ENCODE measurements around the gene TPX2.
"Not testable (repeated sequence)": the region's sequence is repeated elsewhere in the genome, so short reads cannot be mapped to it uniquely, and the experiment has no call there.

TPX2 gene

DNA sequence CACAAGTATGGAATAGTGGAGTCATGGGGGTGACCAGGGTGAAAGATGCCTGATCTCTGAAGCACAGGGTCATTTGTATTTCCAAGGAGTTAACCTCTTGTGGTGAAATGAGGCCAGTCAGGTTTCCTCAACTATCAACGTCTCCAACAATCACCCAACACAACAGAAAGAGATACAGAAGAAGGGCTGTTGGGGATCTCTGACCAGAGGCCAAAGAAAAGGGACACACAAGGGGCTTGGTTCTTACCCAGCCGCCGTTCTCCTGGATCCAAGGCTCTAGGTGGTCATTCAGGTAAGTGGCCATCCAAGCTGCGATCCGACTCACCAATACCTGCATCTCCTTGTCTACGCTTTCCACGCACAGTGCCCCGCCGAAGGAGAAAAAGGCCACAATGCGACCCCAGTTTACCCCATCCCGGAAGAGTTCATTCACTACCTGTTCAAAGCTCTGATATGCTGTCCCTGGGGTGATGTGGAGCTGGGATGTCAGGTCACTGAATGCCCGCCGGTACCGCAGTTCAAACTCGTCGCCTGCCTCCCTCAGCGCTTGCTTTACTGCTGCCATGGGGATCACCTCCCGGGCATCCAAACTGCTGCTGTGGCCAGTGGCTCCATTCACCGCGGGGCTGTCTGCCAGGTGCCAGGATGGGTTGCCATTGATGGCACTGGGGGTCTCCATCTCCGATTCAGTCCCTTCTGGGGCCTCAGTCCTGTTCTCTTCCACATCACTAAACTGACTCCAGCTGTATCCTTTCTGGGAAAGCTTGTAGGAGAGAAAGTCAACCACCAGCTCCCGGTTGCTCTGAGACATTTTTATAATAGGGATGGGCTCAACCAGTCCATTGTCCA is 17.5 kb upstream of the TPX2 start:
- no peaks in the 10 kb centered on the region for H3K9me3 Mint-ChIP-seq
- peaks cover 63% of the 10 kb centered on the region for H3K36me3 Mint-ChIP-seq (ENCODE audit: low read depth)
- H3K4me1 Mint-ChIP-seq (ENCODE audit: low read depth): peaks cover 52% of the 10 kb centered on the region
- H3K27ac Mint-ChIP-seq: peak overlapping the region; percentile 97
- H3K27me3 Mint-ChIP-seq: no peaks in the 10 kb centered on the region
- H3K4me3 Mint-ChIP-seq: peak overlapping the region; percentile 93
- intact Hi-C loops (cut with micrococcal nuclease): loop anchor here (1.0 to 2.0 kb wide), 2 partner anchors 17 to 22 kb away; partner anchors contain the start of gene TPX2

DNA sequence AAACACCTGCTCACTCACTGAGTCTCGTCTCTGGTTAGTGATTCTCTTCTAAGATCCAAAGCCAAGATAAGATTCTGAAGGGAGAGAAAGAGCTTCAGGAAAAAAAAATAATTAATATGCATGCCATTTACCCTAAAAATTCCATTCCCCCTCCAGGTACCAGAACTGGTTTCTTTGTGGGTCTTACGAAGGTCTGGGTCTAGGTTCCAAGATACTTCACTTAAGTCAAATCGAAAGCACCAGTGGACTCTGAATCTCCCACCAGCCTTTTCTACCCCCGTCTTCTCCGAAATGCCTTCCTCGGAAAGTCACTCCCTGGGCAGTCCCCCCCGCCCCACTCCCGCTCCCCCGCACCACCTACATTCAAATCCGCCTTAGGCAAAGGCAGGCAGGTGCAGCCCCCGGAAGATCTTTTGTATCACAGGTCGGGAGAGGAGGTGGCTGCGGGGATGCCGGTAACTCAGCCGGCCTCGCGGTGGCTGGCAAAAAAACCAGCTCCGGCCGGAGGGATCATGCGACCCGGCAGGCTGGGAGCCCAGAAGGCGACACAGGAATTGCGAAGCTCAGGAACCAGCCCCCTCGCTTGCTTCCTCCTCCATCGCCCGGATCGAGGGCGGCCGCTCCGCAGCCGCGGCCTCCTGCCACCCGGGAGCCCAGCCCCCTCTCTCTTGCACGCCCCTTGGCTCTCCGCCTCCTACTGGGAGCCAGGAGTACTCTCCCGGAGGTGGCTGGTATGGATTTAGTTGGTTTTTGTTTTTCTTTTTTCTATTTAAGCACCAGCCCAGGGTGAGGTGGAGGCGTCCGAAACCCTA is 16.6 kb upstream of the TPX2 start, which contains the start of gene BCL2L1:
Gene BCL2L1, minus strand, starts transcription at position 612 of the 812 bp plus-strand sequence. CDS start 650 bp downstream, outside the sequence.
- Mint-ChIP-seq H3K27me3 (no peaks in the 10 kb centered on the region), H3K9me3 (no peaks in the 10 kb centered on the region), H3K36me3 (ENCODE audit: low read depth) (peaks cover 54% of the 10 kb centered on the region), H3K4me1 (ENCODE audit: low read depth) (peaks cover 51% of the 10 kb centered on the region), H3K4me3 (peak within 1 kb of the TSS; percentile 93), H3K27ac (peak within 1 kb of the TSS; percentile 97)
- intact Hi-C loops (cut with micrococcal nuclease): loop anchor here (1.0 to 2.0 kb wide), 4 partner anchors 16 to 61 kb away; partner anchors contain the start of gene TPX2

DNA sequence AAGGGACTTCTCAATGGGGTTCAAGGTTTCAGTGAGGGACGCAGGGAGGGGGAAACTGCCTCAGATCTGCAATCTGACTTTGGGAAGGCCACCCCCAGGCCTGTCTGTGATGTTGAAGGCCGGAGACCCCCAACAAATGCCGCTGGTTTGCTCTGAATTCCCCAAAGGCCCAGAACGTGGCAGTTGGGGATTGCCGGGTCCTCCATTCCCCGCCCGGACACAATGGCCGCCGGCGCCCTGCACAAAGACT is 16.1 kb upstream of the TPX2 start:
- Mint-ChIP-seq H3K36me3 (ENCODE audit: low read depth) (peaks cover 49% of the 10 kb centered on the region), H3K4me3 (peak overlapping the region; percentile 93), H3K4me1 (ENCODE audit: low read depth) (peaks cover 50% of the 10 kb centered on the region), H3K27ac (peak overlapping the region; percentile 97), H3K27me3 (no peaks in the 10 kb centered on the region), H3K9me3 (no peaks in the 10 kb centered on the region)
- intact Hi-C loops (cut with micrococcal nuclease): loop anchor here (1.0 to 2.0 kb wide), 3 partner anchors 16 to 62 kb away; partner anchors contain the start of gene TPX2

DNA sequence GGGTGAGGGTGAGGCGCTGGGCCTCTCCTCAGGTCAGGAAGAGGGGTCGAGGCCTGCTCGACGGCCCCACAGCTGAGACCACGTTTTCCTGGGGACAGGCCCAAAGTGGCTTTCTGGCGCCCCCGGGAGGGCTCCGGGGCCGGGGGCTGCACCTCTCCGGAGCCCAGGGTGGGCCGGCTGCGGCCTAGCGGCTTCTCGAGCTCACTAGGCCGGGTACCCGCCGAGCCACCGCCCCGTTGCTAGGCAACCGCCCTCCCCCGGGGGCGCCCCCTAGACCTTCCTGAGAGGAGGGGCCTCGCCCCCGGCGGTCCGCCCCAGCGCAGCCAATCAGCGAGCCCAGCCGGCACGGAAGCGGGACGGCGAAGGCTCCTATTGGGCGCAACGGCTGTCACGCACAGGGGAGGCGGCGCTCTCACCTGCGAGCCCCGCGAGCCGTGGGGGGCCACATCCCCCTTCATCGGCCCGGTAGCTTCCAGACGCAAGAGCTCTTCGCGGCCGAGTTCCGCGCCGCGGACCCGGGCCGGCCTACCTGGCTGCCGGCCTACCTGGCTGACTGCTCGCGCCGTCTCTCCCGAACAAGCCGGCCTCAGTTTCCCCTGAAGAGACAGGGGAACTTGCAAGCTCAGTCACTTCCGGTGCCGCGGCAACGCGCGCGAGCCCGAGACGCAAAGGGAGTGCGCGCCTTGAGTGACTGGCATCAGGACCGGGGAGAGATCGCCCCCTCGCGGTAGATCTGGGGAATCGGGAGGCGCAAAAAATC is 15.6 kb upstream of the TPX2 start:
- Mint-ChIP-seq H3K27ac (peak overlapping the region; percentile 97), H3K4me1 (ENCODE audit: low read depth) (peaks cover 47% of the 10 kb centered on the region), H3K27me3 (no peaks in the 10 kb centered on the region), H3K36me3 (ENCODE audit: low read depth) (peaks cover 46% of the 10 kb centered on the region), H3K9me3 (no peaks in the 10 kb centered on the region), H3K4me3 (peak overlapping the region; percentile 93)
- intact Hi-C loops (cut with micrococcal nuclease): loop anchor here (1.0 to 2.0 kb wide), 4 partner anchors 15 to 89 kb away; partner anchors contain the start of gene TPX2

DNA sequence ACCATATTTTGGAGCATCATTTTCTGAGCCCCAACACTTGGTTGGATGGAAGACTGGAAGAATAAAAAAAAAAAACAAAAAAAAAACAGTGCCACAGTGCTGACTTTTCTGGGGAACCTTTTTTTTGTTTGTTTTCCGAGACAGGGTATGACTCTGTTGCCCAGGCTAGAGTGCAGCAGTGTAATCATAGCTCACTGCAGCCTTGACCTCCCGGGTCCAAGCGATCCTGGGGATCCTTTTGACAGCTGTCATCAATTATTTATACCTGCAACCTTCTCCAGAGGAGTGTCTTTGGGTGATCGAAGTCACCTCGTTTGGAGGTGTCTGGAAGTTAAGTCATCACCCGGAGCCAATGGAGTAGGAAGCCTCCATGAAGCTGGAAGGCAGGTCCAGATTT is 7.8 kb upstream of the TPX2 start:
- no peaks in the 10 kb centered on the region for H3K9me3 Mint-ChIP-seq
- no peaks in the 10 kb centered on the region for H3K27me3 Mint-ChIP-seq
- peaks cover 12% of the 10 kb centered on the region for H3K4me1 Mint-ChIP-seq (ENCODE audit: low read depth)
- intact Hi-C loops (cut with micrococcal nuclease): no loop called here
- no peak overlapping the region for H3K27ac Mint-ChIP-seq
- no peak overlapping the region for H3K4me3 Mint-ChIP-seq
- H3K36me3 Mint-ChIP-seq (ENCODE audit: low read depth): no peaks in the 10 kb centered on the region

DNA sequence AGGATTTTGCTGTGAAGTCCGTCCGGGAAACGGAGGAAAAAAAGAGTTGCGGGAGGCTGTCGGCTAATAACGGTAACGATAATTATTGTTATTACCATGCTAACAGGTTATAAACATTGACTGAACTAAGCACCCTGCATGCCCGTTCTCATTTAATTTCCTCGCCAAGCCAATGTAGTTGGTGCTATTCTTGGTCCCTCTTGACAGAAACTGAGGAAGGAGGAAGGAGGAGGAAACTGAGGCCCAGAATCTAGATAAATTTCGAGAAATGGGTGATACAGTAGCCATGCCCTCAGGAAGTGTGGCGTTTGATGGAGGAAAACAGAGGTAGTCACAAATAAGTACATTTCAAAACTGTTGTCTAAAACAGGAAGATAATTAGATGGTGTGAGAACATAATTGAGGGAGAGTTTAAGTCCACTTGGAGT is 474 bp downstream of the TPX2 start:
- H3K36me3 Mint-ChIP-seq (ENCODE audit: low read depth): no peaks in the 10 kb centered on the region
- no peak overlapping the region for H3K27ac Mint-ChIP-seq
- no peaks in the 10 kb centered on the region for H3K9me3 Mint-ChIP-seq
- H3K27me3 Mint-ChIP-seq: no peaks in the 10 kb centered on the region
- no peaks in the 10 kb centered on the region for H3K4me1 Mint-ChIP-seq (ENCODE audit: low read depth)
- intact Hi-C loops (cut with micrococcal nuclease): loop anchor here (2.0 kb wide), 1 partner anchor 17 kb away; the partner anchor contains the start of gene BCL2L1
- H3K4me3 Mint-ChIP-seq: no peak overlapping the region

DNA sequence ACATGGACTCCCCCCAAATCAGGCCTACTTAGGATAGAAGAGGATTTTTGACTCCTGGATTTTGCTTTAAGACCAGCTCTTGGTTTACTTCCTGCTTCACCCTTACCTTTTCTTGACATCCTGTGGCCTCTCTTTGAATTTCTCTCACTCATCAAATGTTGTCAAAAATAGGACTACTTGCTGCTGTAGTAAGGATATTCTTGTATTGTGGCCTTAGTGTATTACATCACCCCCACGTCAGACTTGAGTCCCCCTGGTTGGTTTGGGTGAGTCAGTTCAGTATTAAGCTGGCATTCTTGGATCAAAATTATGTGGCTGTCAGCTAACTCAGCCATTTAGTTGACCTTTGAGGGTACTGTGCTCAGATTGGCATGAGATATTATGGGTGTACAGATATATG is 1.1 kb downstream of the TPX2 start:
- Mint-ChIP-seq H3K4me1 (ENCODE audit: low read depth) (no peaks in the 10 kb centered on the region), H3K27me3 (no peaks in the 10 kb centered on the region), H3K36me3 (ENCODE audit: low read depth) (no peaks in the 10 kb centered on the region), H3K27ac (no peak overlapping the region), H3K9me3 (no peaks in the 10 kb centered on the region), H3K4me3 (no peak overlapping the region)
- intact Hi-C loops (cut with micrococcal nuclease): no loop called here

DNA sequence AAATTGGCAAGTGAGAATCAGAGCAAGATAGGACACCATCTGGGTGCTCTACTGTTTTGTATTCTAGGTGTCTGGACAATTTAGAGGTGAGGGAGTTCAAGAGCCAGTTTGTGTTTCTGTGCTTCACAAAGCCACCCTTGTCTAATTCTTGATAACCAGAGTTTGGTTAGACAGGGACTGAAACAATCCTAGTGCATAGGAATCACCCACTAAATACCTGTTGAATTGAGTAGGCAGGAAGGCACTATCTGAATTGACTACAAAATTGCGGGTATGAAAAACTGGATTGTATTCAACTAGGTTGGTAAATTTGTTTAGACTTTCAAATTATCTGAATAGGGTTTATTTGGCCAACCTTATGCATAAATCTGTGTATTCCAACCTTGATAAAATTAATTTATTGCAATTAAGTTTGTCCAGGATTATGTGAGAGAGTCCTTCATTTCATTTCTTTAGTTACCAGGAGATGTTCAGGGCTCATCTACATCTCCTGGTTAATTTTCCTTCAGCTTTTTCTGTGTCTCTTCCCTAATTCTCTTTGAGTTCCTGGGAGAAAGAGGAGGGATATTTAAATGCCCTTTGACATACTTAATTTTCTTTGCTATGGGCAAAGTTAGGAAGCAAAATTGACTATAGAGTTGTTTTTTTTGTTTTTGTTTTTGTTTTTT is 1.7 kb downstream of the TPX2 start:
- H3K27ac Mint-ChIP-seq: no peak overlapping the region
- intact Hi-C loops (cut with micrococcal nuclease): no loop called here

DNA sequence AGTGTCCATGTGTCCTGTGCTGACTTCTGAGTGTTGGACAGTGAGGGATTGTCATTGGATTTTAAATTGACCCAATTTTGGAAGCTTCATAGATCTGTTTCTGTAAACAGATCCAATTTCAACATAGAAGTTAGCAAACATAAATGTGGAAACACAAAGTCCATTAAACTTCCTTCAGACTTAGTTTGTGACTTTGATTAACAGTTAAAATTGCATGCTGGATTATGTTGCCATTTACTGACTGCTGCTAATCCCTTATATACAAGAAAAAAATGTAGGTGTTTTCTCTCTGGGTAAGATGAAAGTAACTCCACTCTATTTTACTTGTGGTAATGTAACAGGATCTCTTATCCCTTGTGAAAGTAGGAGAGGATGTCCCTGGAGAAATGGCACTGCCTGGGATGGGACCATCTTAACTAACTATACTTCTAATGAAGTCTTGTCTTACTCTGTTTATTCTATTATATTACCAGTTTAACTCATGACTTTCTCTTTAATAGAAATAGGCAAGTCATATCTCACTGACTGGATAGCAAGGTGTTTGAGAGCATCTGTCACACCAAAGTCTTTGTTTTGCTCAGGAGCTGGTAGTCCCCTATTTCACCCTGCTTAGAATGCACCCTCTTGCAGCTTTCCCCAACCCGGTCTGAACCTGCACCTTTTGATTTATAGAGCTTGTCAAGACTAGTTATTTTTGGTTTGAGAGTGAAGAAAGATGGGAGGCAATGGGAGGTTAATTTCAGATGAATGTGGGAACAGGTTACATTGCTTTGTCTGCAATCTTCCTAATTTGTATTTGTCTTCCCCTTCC is 7.2 kb downstream of the TPX2 start:
- Mint-ChIP-seq H3K9me3 (no peaks in the 10 kb centered on the region), H3K4me3 (no peak overlapping the region), H3K4me1 (ENCODE audit: low read depth) (peaks cover 6% of the 10 kb centered on the region), H3K27me3 (no peaks in the 10 kb centered on the region), H3K27ac (no peak overlapping the region), H3K36me3 (ENCODE audit: low read depth) (no peaks in the 10 kb centered on the region)
- intact Hi-C loops (cut with micrococcal nuclease): no loop called here

More for the DNA sequence above, 1.7 kb downstream of the TPX2 start:
- Mint-ChIP-seq H3K4me1 (ENCODE audit: low read depth) (no peaks in the 10 kb centered on the region), H3K27me3 (no peaks in the 10 kb centered on the region), H3K4me3 (no peak overlapping the region), H3K36me3 (ENCODE audit: low read depth) (no peaks in the 10 kb centered on the region), H3K9me3 (no peaks in the 10 kb centered on the region)

DNA sequence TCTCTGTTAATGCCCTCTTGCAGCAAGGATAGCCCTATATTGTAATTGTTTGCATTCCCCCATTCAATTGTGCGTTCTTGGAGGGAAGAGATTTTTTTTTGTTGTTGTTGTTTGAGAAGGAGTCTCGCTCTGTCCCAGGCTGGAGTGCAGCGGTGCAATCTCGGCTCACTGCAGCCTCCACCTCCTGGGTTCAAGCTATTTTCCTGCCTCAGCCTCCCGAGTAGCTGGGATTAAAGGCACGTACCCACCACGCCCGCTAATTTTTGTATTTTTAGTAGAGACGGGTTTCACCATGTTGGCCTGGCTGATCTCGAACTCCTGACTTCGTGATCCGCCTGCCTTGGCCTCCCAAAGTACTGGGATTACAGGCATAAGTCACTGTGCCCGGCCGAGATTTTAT is 7.9 kb downstream of the TPX2 start:
- H3K4me1 Mint-ChIP-seq (ENCODE audit: low read depth); intact Hi-C loops (cut with micrococcal nuclease); H3K36me3 Mint-ChIP-seq (ENCODE audit: low read depth); H3K27ac Mint-ChIP-seq; H3K27me3 Mint-ChIP-seq; H3K4me3 Mint-ChIP-seq; H3K9me3 Mint-ChIP-seq: not testable (repeated sequence)

DNA sequence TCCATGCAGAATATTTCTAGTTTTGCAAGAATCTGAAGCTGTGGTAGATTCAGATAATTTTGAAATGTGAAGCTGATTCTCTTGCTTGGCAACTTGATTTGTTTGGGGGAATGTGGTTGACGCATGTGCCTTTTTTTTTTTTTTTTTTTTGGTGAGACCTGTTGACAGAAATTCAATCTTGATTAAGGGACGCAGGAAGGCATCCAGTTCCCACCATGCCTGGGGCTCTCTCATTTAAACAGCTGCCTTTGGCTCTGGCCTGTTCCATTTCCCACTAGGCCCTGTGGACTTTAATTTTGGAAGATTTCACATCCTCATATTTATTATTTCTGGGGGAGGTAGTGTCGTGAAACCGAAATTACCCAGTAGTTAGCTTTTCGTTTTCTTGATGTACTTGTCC is 8.6 kb downstream of the TPX2 start:
- Mint-ChIP-seq H3K36me3 (ENCODE audit: low read depth) (no peaks in the 10 kb centered on the region), H3K27me3 (no peaks in the 10 kb centered on the region), H3K9me3 (no peaks in the 10 kb centered on the region), H3K4me1 (ENCODE audit: low read depth) (peaks cover 6% of the 10 kb centered on the region), H3K4me3 (no peak overlapping the region), H3K27ac (no peak overlapping the region)
- intact Hi-C loops (cut with micrococcal nuclease): no loop called here

DNA sequence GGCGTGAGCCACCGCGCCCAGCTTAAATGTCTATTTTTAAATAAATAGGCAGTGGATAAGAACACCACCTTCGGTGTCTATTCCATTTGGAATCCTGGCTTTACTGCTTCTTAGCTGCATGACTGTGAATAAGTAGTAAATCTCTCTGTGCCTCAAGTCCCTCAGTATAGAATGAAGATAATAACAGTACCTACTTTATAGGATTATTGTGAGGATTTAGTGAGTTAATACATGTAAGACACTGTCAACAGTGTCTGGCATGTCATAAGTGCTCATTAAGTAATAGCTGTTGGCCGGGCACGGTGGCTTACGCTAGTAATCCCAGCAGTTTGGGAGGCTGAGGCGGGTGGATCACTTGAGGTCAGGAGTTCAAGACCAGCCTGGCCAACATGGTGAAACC is 10.1 kb downstream of the TPX2 start:
- no peaks in the 10 kb centered on the region for H3K27me3 Mint-ChIP-seq
- intact Hi-C loops (cut with micrococcal nuclease): no loop called here
- no peak overlapping the region for H3K27ac Mint-ChIP-seq
- H3K36me3 Mint-ChIP-seq (ENCODE audit: low read depth): no peaks in the 10 kb centered on the region
- peaks cover 6% of the 10 kb centered on the region for H3K4me1 Mint-ChIP-seq (ENCODE audit: low read depth)
- H3K9me3 Mint-ChIP-seq: no peaks in the 10 kb centered on the region
- no peak overlapping the region for H3K4me3 Mint-ChIP-seq

DNA sequence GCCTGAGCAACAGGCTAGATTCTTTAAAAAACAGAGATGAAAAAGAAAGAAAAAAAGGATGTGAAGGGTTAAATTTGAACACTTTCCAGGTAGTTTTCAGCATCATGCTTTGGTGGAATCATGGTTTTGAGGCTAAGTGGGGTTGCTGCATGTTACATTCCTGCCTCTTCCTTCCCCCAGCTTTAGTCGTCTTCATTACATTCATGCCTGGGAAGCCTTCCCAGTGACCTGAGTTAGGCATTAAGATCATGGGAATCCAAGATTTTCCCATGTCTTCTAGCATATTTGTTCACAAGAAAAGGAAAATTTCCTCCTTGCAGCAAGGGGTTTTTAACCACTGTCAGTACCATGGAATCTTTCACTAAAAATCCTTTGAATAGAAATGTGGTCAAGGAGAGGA is 12.0 kb downstream of the TPX2 start:
- no peak overlapping the region for H3K4me3 Mint-ChIP-seq
- intact Hi-C loops (cut with micrococcal nuclease): no loop called here
- peaks cover 6% of the 10 kb centered on the region for H3K4me1 Mint-ChIP-seq (ENCODE audit: low read depth)
- H3K36me3 Mint-ChIP-seq (ENCODE audit: low read depth): no peaks in the 10 kb centered on the region
- H3K27me3 Mint-ChIP-seq: no peaks in the 10 kb centered on the region
- peak overlapping the region; percentile 60 for H3K27ac Mint-ChIP-seq
- no peaks in the 10 kb centered on the region for H3K9me3 Mint-ChIP-seq

All from dendritic cell treated with granulocyte-macrophage colony-stimulating factor and Interleukin-4, amounts not matched to agents 40 ng/mL and 50 ng/mL, for 4 days (primary cell).